Brain microvascular endothelial cell (primary cell): ENCODE results near the gene ACKR3.

Experiments
- DNase-seq: peaks from one replicate; pipeline ENCODE4 v3.0.0-alpha.2; 2020
- H3K27ac ChIP-seq: fragments of 250-450 bp; sonication (Bioruptor Pico); 2 replicates; pipeline ENCODE4 v1.5.1; 2020; ENCODE audit warnings: mild to moderate bottlenecking, moderate library complexity
- H3K27me3 ChIP-seq: fragments of 250-450 bp; sonication (Bioruptor Pico); replicated peaks from 2 replicates; pipeline ENCODE4 v1.5.1; 2020; ENCODE audit warnings: mild to moderate bottlenecking
- H3K36me3 ChIP-seq: fragments of 250-450 bp; sonication (Bioruptor Pico); replicated peaks from 2 replicates; pipeline ENCODE4 v1.5.1; 2020; ENCODE audit warnings: mild to moderate bottlenecking
- H3K4me3 ChIP-seq: 2 replicates; pipeline ENCODE4 v1.5.1; 2011; ENCODE audit warnings: low read depth, mild to moderate bottlenecking, control low read depth, low read length, moderate library complexity
- CTCF ChIP-seq: IDR thresholded peaks from 2 replicates; pipeline ENCODE4 v1.5.1; 2011; ENCODE audit warnings: low read depth, mild to moderate bottlenecking, moderate library complexity, low read length, control low read depth, inconsistent platforms; ENCODE audit errors: missing control alignments
- in situ Hi-C: cut with HindIII; loops from 2 replicates; pipeline ENCODE4 v1.10.0; 2017; ENCODE audit warnings: low sequenced_read_pairs, low pct_ligation_motif_present

Gene ACKR3

GRCh38 chr2:236610991-236611821 lies 41.6 kb downstream of the ACKR3 start:
- DNase-seq, result no peak
- H3K27me3 ChIP-seq, result peaks cover 3% of the 10 kb centered on the region
- no peak overlapping the region for H3K4me3 ChIP-seq
- TF ChIP-seq CTCF, result no peak
- in situ Hi-C loops, result no loop called here
- no peaks in the 10 kb centered on the region for H3K36me3 ChIP-seq
- no peak overlapping the region for H3K27ac ChIP-seq

- in situ Hi-C loops, result no loop called here
- Histone ChIP-seq H3K27ac (no peak overlapping the region), H3K4me3 (no peak overlapping the region), H3K36me3 (no peaks in the 10 kb centered on the region), H3K27me3 (peaks cover 2% of the 10 kb centered on the region)
- DNase-seq, result no peak
- TF ChIP-seq CTCF, result no peak
Observed at GRCh38 chr2:236612737-236613136, 43.1 kb downstream of the ACKR3 start.

GRCh38 chr2:236613612-236614011 lies 44.0 kb downstream of the ACKR3 start:
- DNase-seq, result no peak
- H3K4me3 ChIP-seq, result no peak overlapping the region
- H3K27ac ChIP-seq, result no peak overlapping the region
- TF ChIP-seq CTCF, result no peak
- peaks cover 2% of the 10 kb centered on the region for H3K27me3 ChIP-seq
- H3K36me3 ChIP-seq, result no peaks in the 10 kb centered on the region
- in situ Hi-C loops, result no loop called here

GRCh38 chr2:236614551-236614950 lies 44.9 kb downstream of the ACKR3 start:
- Histone ChIP-seq H3K36me3 (no peaks in the 10 kb centered on the region), H3K27ac (no peak overlapping the region), H3K4me3 (no peak overlapping the region), H3K27me3 (peaks cover 8% of the 10 kb centered on the region)
- no peak for TF ChIP-seq CTCF
- in situ Hi-C loops, result no loop called here
- no peak for DNase-seq

- DNase-seq, result no peak
- H3K36me3 ChIP-seq, result no peaks in the 10 kb centered on the region
- in situ Hi-C loops, result no loop called here
- H3K4me3 ChIP-seq, result no peak overlapping the region
- H3K27ac ChIP-seq, result no peak overlapping the region
- H3K27me3 ChIP-seq, result peaks cover 8% of the 10 kb centered on the region
- no peak for TF ChIP-seq CTCF
Observed at GRCh38 chr2:236616031-236616430, 46.4 kb downstream of the ACKR3 start.

- in situ Hi-C loops, result no loop called here
- H3K36me3 ChIP-seq, result no peaks in the 10 kb centered on the region
- DNase-seq, result no peak
- H3K4me3 ChIP-seq, result no peak overlapping the region
- H3K27ac ChIP-seq, result no peak overlapping the region
- no peak for TF ChIP-seq CTCF
- H3K27me3 ChIP-seq, result peaks cover 8% of the 10 kb centered on the region
Observed at GRCh38 chr2:236616624-236617023, 47.0 kb downstream of the ACKR3 start.
